Hair follicular keratinocyte (primary cell): Measurements from ENCODE around the gene HOXD3. TPM values are rescaled to one million over a fixed set of nuclear protein-coding genes. Genes with fewer than 3 reads are reported as not detected.

Experiments used
- total RNA-seq: library from RNA; depleted of rRNA; stranded (reverse); fragments of >200 nt; gene quantifications from 2 replicates; pipeline ENCODE4 v1.2.3, GENCODE V29; 2015

Gene HOXD3
- not detected in 2 replicates for total RNA-seq

GRCh38 chr2:176156807-176157498 lies at the start of gene HOXD3:
Gene HOXD3, plus strand, starts transcription at chr2:176157307. Its CDS starts 11,808 bp downstream, at chr2:176169115.

GRCh38 chr2:176115883-176116813 lies 41.0 kb upstream of the HOXD3 start, which contains the start of gene HOXD10:
Gene HOXD10, plus strand, starts transcription at chr2:176116778. Its CDS starts 56 bp downstream, at chr2:176116834.

GRCh38 chr2:176122683-176123410 lies 34.3 kb upstream of the HOXD3 start, which contains the start of gene HOXD9:
Gene HOXD9, plus strand, starts transcription at chr2:176122719. Its CDS starts 50 bp downstream, at chr2:176122769.

GRCh38 chr2:176128982-176129796 lies 27.9 kb upstream of the HOXD3 start, which contains the start of gene HOXD8:
Gene HOXD8, plus strand, starts transcription at chr2:176129705. Its CDS starts 662 bp downstream, at chr2:176130367.

GRCh38 chr2:176151442-176152287 lies 5.4 kb upstream of the HOXD3 start, which contains the start of gene HOXD4:
Gene HOXD4, plus strand, starts transcription at chr2:176151550. Its CDS starts 84 bp downstream, at chr2:176151634.

GRCh38 chr2:176187899-176188773 lies 31.0 kb downstream of the HOXD3 start, which contains the start of gene HOXD1:
Gene HOXD1, plus strand, starts transcription at chr2:176188668. Its CDS starts 134 bp downstream, at chr2:176188802.

Other genes with a start within 250 kb of the HOXD3 start
- gene LNPK, start 155.0 kb upstream of the HOXD3 start, total RNA-seq = 13.9 and 17.6 TPM in 2 replicates
- not detected in 2 replicates for gene EVX2, start 73.3 kb upstream of the HOXD3 start, total RNA-seq
- gene HOXD13, start 64.6 kb upstream of the HOXD3 start, total RNA-seq = not detected in 2 replicates
- not detected in 2 replicates for gene HOXD12, start 57.5 kb upstream of the HOXD3 start, total RNA-seq
- not detected in 2 replicates for gene HOXD11, start 50.0 kb upstream of the HOXD3 start, total RNA-seq
- not detected in 2 replicates for gene HOXD10, start 40.5 kb upstream of the HOXD3 start, total RNA-seq
- not detected in 2 replicates for gene HOXD9, start 34.6 kb upstream of the HOXD3 start, total RNA-seq
- 1.2 TPM in 1 of 2 replicates, not detected in the other for gene HOXD8, start 27.6 kb upstream of the HOXD3 start, total RNA-seq
- gene HOXD4, start 5.8 kb upstream of the HOXD3 start, total RNA-seq = not detected in 2 replicates
- not detected in 2 replicates for gene HOXD1, start 31.4 kb downstream of the HOXD3 start, total RNA-seq
- gene MTX2, start 112.1 kb downstream of the HOXD3 start, total RNA-seq = 53.0 and 60.5 TPM in 2 replicates